Neural crest cell (in vitro differentiated cells): ENCODE measurements around the gene SRC. TPM values are rescaled to one million over a fixed set of nuclear protein-coding genes. Genes with fewer than 3 reads are reported as not detected.

Experiments used
- DNase-seq: peaks from one replicate; pipeline ENCODE4 v3.0.0; 2021; ENCODE audit warnings: low read depth, mixed read lengths, low spot score
- H3K27ac Mint-ChIP-seq: one replicate; pipeline ENCODE4 v1.8.0; 2021; ENCODE audit warnings: mild to moderate bottlenecking, mixed read lengths; ENCODE audit not compliant: unreplicated experiment
- H3K27me3 Mint-ChIP-seq: 2 replicates; pipeline ENCODE4 v1.8.0; 2021; ENCODE audit warnings: low read depth, mild to moderate bottlenecking, mixed read lengths
- H3K36me3 Mint-ChIP-seq: 2 replicates; pipeline ENCODE4 v1.8.0; 2021; ENCODE audit warnings: low read depth, mild to moderate bottlenecking, mixed read lengths
- H3K4me1 Mint-ChIP-seq: 2 replicates; pipeline ENCODE4 v1.8.0; 2021; ENCODE audit warnings: mixed read lengths
- H3K4me3 Mint-ChIP-seq: one replicate; pipeline ENCODE4 v1.8.0; 2021; ENCODE audit warnings: mild to moderate bottlenecking, mixed read lengths
- H3K9me3 Mint-ChIP-seq: 2 replicates; pipeline ENCODE4 v1.8.0; 2021; ENCODE audit warnings: mixed read lengths
- CTCF ChIP-seq: fragments of 200-600 bp; sonication (generic); conservative IDR thresholded peaks from 2 replicates; pipeline ENCODE4 v1.5.0; 2021; ENCODE audit warnings: antibody characterized with exemption, mild to moderate bottlenecking
- total RNA-seq: library from RNA; stranded (reverse); gene quantifications from 2 replicates; pipeline ENCODE4 v1.2.1, GENCODE V29; 2021

The SRC gene
- total RNA-seq, 1 donor from 2014 or later, result 58.6 TPM

GRCh38 chr20:37443596-37443995 lies 97.7 kb downstream of the SRC start:
- Mint-ChIP-seq H3K4me3 (no peak overlapping the region), H3K27ac (no peak overlapping the region), H3K36me3 (no peaks in the 10 kb centered on the region), H3K9me3 (no peaks in the 10 kb centered on the region), H3K4me1 (peaks cover 5% of the 10 kb centered on the region), H3K27me3 (peaks cover 3% of the 10 kb centered on the region)
- no peak for DNase-seq
- TF ChIP-seq CTCF, result no peak

GRCh38 chr20:37445041-37445440 lies 99.1 kb downstream of the SRC start:
- H3K9me3 Mint-ChIP-seq, result no peaks in the 10 kb centered on the region
- DNase-seq, result no peak
- H3K36me3 Mint-ChIP-seq, result no peaks in the 10 kb centered on the region
- no peaks in the 10 kb centered on the region for H3K4me1 Mint-ChIP-seq
- H3K27me3 Mint-ChIP-seq, result peaks cover 3% of the 10 kb centered on the region
- TF ChIP-seq CTCF, result no peak
- no peak overlapping the region for H3K27ac Mint-ChIP-seq
- no peak overlapping the region for H3K4me3 Mint-ChIP-seq

GRCh38 chr20:37446286-37447032 lies 100.5 kb downstream of the SRC start:
- DNase-seq, result no peak
- no peaks in the 10 kb centered on the region for H3K4me1 Mint-ChIP-seq
- H3K27ac Mint-ChIP-seq, result no peak overlapping the region
- TF ChIP-seq CTCF, result no peak
- H3K9me3 Mint-ChIP-seq, result no peaks in the 10 kb centered on the region
- H3K36me3 Mint-ChIP-seq, result no peaks in the 10 kb centered on the region
- H3K4me3 Mint-ChIP-seq, result no peak overlapping the region
- peaks cover 3% of the 10 kb centered on the region for H3K27me3 Mint-ChIP-seq

GRCh38 chr20:37447688-37448087 lies 101.7 kb downstream of the SRC start:
- TF ChIP-seq CTCF, result no peak

GRCh38 chr20:37449276-37449675 lies 103.3 kb downstream of the SRC start:
- DNase-seq, result no peak
- Mint-ChIP-seq H3K36me3 (no peaks in the 10 kb centered on the region), H3K9me3 (no peaks in the 10 kb centered on the region), H3K27ac (no peak overlapping the region), H3K4me3 (no peak overlapping the region), H3K27me3 (peaks cover 5% of the 10 kb centered on the region), H3K4me1 (no peaks in the 10 kb centered on the region)
- TF ChIP-seq CTCF, result no peak

More at GRCh38 chr20:37447688-37448087, 101.7 kb downstream of the SRC start:
- H3K36me3 Mint-ChIP-seq, result no peaks in the 10 kb centered on the region
- no peaks in the 10 kb centered on the region for H3K9me3 Mint-ChIP-seq
- H3K4me1 Mint-ChIP-seq, result no peaks in the 10 kb centered on the region
- no peak overlapping the region for H3K4me3 Mint-ChIP-seq
- H3K27me3 Mint-ChIP-seq, result peaks cover 3% of the 10 kb centered on the region
- no peak for DNase-seq
- no peak overlapping the region for H3K27ac Mint-ChIP-seq
